HL-60 (cell line): ENCODE data around the gene ABLIM1.

Experiments
- DNase-seq, 2 experiments: peaks; one replicate each; pipeline ENCODE4 v3.0.0-alpha.2; 2010 to 2020; ENCODE audit warnings: low read depth in 1 of 2, low spot score in 1 of 2
- H3K27ac ChIP-seq: fragments of 250-450 bp; sonication (Bioruptor Pico); replicated peaks from 2 replicates; pipeline ENCODE4 v1.5.1; 2020; ENCODE audit warnings: mild to moderate bottlenecking, moderate library complexity
- H3K27me3 ChIP-seq: fragments of 250-450 bp; sonication (Bioruptor Pico); 2 replicates; pipeline ENCODE4 v1.5.1; 2021; ENCODE audit warnings: mild to moderate bottlenecking, moderate library complexity; ENCODE audit not compliant: insufficient read depth, poor library complexity, severe bottlenecking
- H3K4me3 ChIP-seq: replicated peaks from 2 replicates; pipeline ENCODE4 v1.5.1; 2011; ENCODE audit warnings: mild to moderate bottlenecking, control low read depth, low read length; ENCODE audit not compliant: insufficient read depth
- GABPA ChIP-seq: IDR thresholded peaks from 2 replicates; pipeline ENCODE4 v1.6.1; 2012; ENCODE audit warnings: low read depth
- POLR2AphosphoS5 ChIP-seq: IDR thresholded peaks from 2 replicates; pipeline ENCODE4 v1.6.1; 2012; ENCODE audit warnings: low read depth
- REST ChIP-seq: IDR thresholded peaks from 2 replicates; pipeline ENCODE4 v1.6.1; 2012; ENCODE audit warnings: low read depth; ENCODE audit not compliant: insufficient replicate concordance
- SPI1 ChIP-seq: IDR thresholded peaks from 2 replicates; pipeline ENCODE4 v1.6.1; 2012; ENCODE audit warnings: low read depth, mild to moderate bottlenecking, borderline replicate concordance
- TF ChIP-seq, protein P1 (sequence below): IDR thresholded peaks from one replicate; pipeline ENCODE4 v1.5.1; 2011; ENCODE audit warnings: low read length, control low read depth, inconsistent platforms; ENCODE audit not compliant: insufficient read depth

The ABLIM1 gene

GRCh38 chr10:114613237-114613979 is 44.7 kb downstream of the ABLIM1 start:
- Histone ChIP-seq H3K27ac (no peak overlapping the region), H3K4me3 (no peak overlapping the region)
- DNase-seq = no peak

GRCh38 chr10:114611617-114612016 is 46.5 kb downstream of the ABLIM1 start:
- Histone ChIP-seq H3K27ac (no peak overlapping the region), H3K4me3 (no peak overlapping the region), H3K27me3 (peaks cover 2% of the 10 kb centered on the region)
- no peak for DNase-seq
- TF ChIP-seq, protein P1, sequence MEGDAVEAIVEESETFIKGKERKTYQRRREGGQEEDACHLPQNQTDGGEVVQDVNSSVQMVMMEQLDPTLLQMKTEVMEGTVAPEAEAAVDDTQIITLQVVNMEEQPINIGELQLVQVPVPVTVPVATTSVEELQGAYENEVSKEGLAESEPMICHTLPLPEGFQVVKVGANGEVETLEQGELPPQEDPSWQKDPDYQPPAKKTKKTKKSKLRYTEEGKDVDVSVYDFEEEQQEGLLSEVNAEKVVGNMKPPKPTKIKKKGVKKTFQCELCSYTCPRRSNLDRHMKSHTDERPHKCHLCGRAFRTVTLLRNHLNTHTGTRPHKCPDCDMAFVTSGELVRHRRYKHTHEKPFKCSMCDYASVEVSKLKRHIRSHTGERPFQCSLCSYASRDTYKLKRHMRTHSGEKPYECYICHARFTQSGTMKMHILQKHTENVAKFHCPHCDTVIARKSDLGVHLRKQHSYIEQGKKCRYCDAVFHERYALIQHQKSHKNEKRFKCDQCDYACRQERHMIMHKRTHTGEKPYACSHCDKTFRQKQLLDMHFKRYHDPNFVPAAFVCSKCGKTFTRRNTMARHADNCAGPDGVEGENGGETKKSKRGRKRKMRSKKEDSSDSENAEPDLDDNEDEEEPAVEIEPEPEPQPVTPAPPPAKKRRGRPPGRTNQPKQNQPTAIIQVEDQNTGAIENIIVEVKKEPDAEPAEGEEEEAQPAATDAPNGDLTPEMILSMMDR = no peak
- TF ChIP-seq POLR2AphosphoS5 = no peak
- no peak for TF ChIP-seq REST
- no peak for TF ChIP-seq SPI1
- no peak for TF ChIP-seq GABPA

More at GRCh38 chr10:114613237-114613979, 44.7 kb downstream of the ABLIM1 start:
- H3K27me3 ChIP-seq = peaks cover 2% of the 10 kb centered on the region
- TF ChIP-seq, protein P1 = no peak

GRCh38 chr10:114609518-114610426 is 48.3 kb downstream of the ABLIM1 start:
- peaks cover 2% of the 10 kb centered on the region for H3K27me3 ChIP-seq
- DNase-seq = no peak
- H3K4me3 ChIP-seq = no peak overlapping the region
- H3K27ac ChIP-seq = no peak overlapping the region
- TF ChIP-seq POLR2AphosphoS5 = no peak
- peak; percentile 64 for TF ChIP-seq REST

GRCh38 chr10:114607358-114607998 is 50.6 kb downstream of the ABLIM1 start:
- no peak overlapping the region for H3K4me3 ChIP-seq
- no peak for DNase-seq
- no peak overlapping the region for H3K27ac ChIP-seq
- TF ChIP-seq, protein P1 = no peak
- no peak for TF ChIP-seq POLR2AphosphoS5
- no peak for TF ChIP-seq GABPA
- no peak for TF ChIP-seq SPI1
- TF ChIP-seq REST = no peak
- H3K27me3 ChIP-seq = peaks cover 2% of the 10 kb centered on the region
